Progenitor cell of endocrine pancreas (in vitro differentiated cells): ENCODE measurements around the gene CFAP54. TPM values are rescaled to one million over a fixed set of nuclear protein-coding genes. Genes with fewer than 3 reads are reported as not detected.

ENCODE experiments used
- DNase-seq: peaks from one replicate; pipeline ENCODE4 v3.0.0; 2021; ENCODE audit warnings: low spot score; ENCODE audit not compliant: unreplicated experiment
- H3K27ac Mint-ChIP-seq: 2 replicates; pipeline ENCODE4 v1.8.0; 2021; ENCODE audit warnings: mild to moderate bottlenecking, moderate library complexity, mixed read lengths
- H3K27me3 Mint-ChIP-seq: 2 replicates; pipeline ENCODE4 v1.8.0; 2021; ENCODE audit warnings: mixed read lengths
- H3K36me3 Mint-ChIP-seq: 2 replicates; pipeline ENCODE4 v1.8.0; 2022; ENCODE audit warnings: mixed read lengths; ENCODE audit not compliant: insufficient read depth
- H3K4me1 Mint-ChIP-seq: 2 replicates; pipeline ENCODE4 v1.8.0; 2021; ENCODE audit warnings: low read depth, mixed read lengths
- H3K4me3 Mint-ChIP-seq: 2 replicates; pipeline ENCODE4 v1.8.0; 2021; ENCODE audit warnings: low read depth, mild to moderate bottlenecking, moderate library complexity, mixed read lengths
- H3K9me3 Mint-ChIP-seq: 2 replicates; pipeline ENCODE4 v1.8.0; 2021; ENCODE audit warnings: low read depth, mixed read lengths
- CTCF ChIP-seq: fragments of 200-600 bp; sonication (generic); IDR thresholded peaks from one replicate; pipeline ENCODE4 v1.5.0; 2021; ENCODE audit warnings: antibody characterized with exemption, mild to moderate bottlenecking; ENCODE audit not compliant: unreplicated experiment
- total RNA-seq: library from RNA; stranded (reverse); gene quantifications from 2 replicates; pipeline ENCODE4 v1.2.1, GENCODE V29; 2021

CFAP54 gene
- total RNA-seq, 1 donor from 2014 or later: 5.9 TPM

GRCh38 chr12:96466939-96467751, 22.2 kb upstream of the CFAP54 start:
- Mint-ChIP-seq H3K4me1 (peaks cover 9% of the 10 kb centered on the region), H3K27me3 (no peaks in the 10 kb centered on the region), H3K27ac (no peak overlapping the region), H3K4me3 (no peak overlapping the region), H3K36me3 (no peaks in the 10 kb centered on the region), H3K9me3 (no peaks in the 10 kb centered on the region)
- DNase-seq: no peak
- TF ChIP-seq CTCF: no peak

DNA sequence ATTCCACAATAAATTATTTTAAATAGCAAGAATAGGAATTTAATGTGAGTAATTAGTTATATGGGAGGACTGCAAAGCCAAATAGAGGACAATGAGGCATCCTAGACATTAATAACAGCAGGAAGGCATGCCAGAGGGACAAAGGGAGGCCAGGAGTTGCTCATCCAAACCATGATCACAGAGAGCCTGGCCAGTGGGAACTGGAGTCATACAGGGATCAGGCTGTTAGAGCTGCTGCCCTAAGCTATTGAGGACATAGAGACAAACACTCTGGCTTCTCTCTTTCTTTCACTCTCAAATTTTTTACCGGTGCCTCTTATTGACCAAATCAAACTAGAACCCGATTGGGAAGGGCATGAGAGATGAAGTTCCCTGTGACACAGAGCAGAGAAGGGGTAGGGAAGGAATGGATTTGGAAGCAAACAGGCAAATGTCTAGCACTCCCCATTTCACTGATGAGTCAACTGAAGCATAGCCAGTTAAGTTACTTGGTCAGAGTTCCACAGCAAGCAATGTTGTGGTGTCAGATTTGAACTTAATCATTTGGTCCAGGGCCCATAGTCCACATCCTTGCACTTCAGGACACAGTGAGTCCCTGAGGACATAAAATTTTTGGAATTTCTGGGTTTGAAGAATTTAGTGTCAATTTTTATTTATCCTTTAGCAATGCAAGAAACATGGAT, 17.9 kb upstream of the CFAP54 start:
- Mint-ChIP-seq H3K36me3 (no peaks in the 10 kb centered on the region), H3K9me3 (no peaks in the 10 kb centered on the region), H3K27me3 (no peaks in the 10 kb centered on the region), H3K4me1 (peaks cover 7% of the 10 kb centered on the region), H3K27ac (no peak overlapping the region), H3K4me3 (no peak overlapping the region)
- no peak for DNase-seq
- TF ChIP-seq CTCF: no peak

GRCh38 chr12:96472384-96472783, 17.0 kb upstream of the CFAP54 start:
- TF ChIP-seq CTCF: no peak
- no peak for DNase-seq
- no peak overlapping the region for H3K27ac Mint-ChIP-seq
- H3K4me1 Mint-ChIP-seq: peaks cover 2% of the 10 kb centered on the region
- H3K9me3 Mint-ChIP-seq: no peaks in the 10 kb centered on the region
- H3K36me3 Mint-ChIP-seq: no peaks in the 10 kb centered on the region
- no peaks in the 10 kb centered on the region for H3K27me3 Mint-ChIP-seq
- H3K4me3 Mint-ChIP-seq: no peak overlapping the region

DNA sequence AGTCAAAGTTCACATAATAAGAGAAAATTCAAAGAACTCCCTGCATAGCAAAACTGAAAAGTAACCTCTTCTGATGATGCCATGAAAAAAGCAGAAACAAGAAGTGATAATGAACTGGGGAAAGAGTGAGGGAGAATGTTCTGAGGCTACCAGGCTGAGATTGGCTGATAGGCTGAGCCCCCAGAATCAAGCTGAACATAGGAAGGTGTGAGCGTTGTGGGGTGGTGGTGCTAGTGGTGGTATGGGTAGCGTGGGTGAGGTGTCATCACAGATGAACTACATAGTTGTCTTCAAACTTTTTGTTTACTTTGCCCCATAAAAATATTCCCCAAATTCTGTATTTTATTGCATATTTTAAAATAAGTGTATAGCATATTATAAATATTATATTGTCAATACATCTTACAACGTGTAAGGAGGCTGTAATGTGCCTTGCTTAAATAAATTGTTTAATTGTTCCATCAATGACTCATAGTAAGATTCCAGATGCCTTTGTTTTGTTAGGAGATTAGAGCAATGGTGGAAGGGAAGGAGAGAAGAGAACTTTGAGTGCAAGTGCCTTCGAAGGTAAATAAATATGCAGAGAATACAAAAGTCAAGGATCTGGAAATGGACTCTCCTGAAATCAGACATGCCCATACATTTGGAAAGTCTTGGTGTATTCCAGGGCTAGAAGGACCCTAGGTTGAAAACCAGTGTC, 15.8 kb upstream of the CFAP54 start:
- Mint-ChIP-seq H3K36me3 (no peaks in the 10 kb centered on the region), H3K4me3 (no peak overlapping the region), H3K4me1 (no peaks in the 10 kb centered on the region), H3K27ac (no peak overlapping the region), H3K9me3 (no peaks in the 10 kb centered on the region), H3K27me3 (no peaks in the 10 kb centered on the region)
- TF ChIP-seq CTCF: no peak
- no peak for DNase-seq

GRCh38 chr12:96474206-96474605, 15.2 kb upstream of the CFAP54 start:
- no peak for DNase-seq
- no peak for TF ChIP-seq CTCF
- no peaks in the 10 kb centered on the region for H3K27me3 Mint-ChIP-seq
- no peaks in the 10 kb centered on the region for H3K36me3 Mint-ChIP-seq
- no peak overlapping the region for H3K4me3 Mint-ChIP-seq
- no peaks in the 10 kb centered on the region for H3K4me1 Mint-ChIP-seq
- H3K27ac Mint-ChIP-seq: no peak overlapping the region
- no peaks in the 10 kb centered on the region for H3K9me3 Mint-ChIP-seq
